NCI-H146 treated with DMSO at 0.1 percent for 48 hours (cell line): ENCODE results near the gene SYT8.
"Not testable (repeated sequence)": the region's sequence is repeated elsewhere in the genome, so short reads cannot be mapped to it uniquely, and the experiment has no call there.

Experiments
- DNase-seq: peaks from one replicate; lab custom pipeline; 2025; ENCODE audit not compliant: unreplicated experiment; lab: John Stamatoyannopoulos, UW

The SYT8 gene

GRCh38 chr11:1871531-1871930 lies 36.7 kb downstream of the SYT8 start:
- no peak for DNase-seq

GRCh38 chr11:1872267-1872985 lies 37.6 kb downstream of the SYT8 start:
- no peak for DNase-seq

GRCh38 chr11:1873048-1873812 lies 38.4 kb downstream of the SYT8 start:
- no peak for DNase-seq

- not testable (repeated sequence) for DNase-seq
Observed at GRCh38 chr11:1873813-1874150, 39.0 kb downstream of the SYT8 start.

GRCh38 chr11:1874441-1875092 lies 39.8 kb downstream of the SYT8 start:
- DNase-seq = not testable (repeated sequence)

- DNase-seq = no peak
Observed at GRCh38 chr11:1875093-1875850, 40.5 kb downstream of the SYT8 start.

GRCh38 chr11:1875851-1876301 lies 41.1 kb downstream of the SYT8 start:
- not testable (repeated sequence) for DNase-seq

- no peak for DNase-seq
Observed at GRCh38 chr11:1876361-1877063, 41.7 kb downstream of the SYT8 start.

GRCh38 chr11:1877211-1878136 lies 42.7 kb downstream of the SYT8 start:
- no peak for DNase-seq

- no peak for DNase-seq
Observed at GRCh38 chr11:1878137-1879031, 43.6 kb downstream of the SYT8 start.

GRCh38 chr11:1879342-1879940 lies 44.7 kb downstream of the SYT8 start:
- DNase-seq = no peak

GRCh38 chr11:1879941-1880720 lies 45.3 kb downstream of the SYT8 start:
- no peak for DNase-seq

GRCh38 chr11:1880746-1881441 lies 46.1 kb downstream of the SYT8 start:
- DNase-seq = no peak

- DNase-seq = no peak
Observed at GRCh38 chr11:1881442-1882264, 46.9 kb downstream of the SYT8 start.

GRCh38 chr11:1882265-1883238 lies 47.8 kb downstream of the SYT8 start:
- peak; percentile 11 for DNase-seq
